SW480 (cell line): ENCODE results near the gene CACNA1I.
"Not testable (repeated sequence)": the region's sequence is repeated elsewhere in the genome, so short reads cannot be mapped to it uniquely, and the experiment has no call there.

ENCODE experiments used
- DNase-seq: peaks from one replicate; pipeline ENCODE4 v3.0.0-alpha.2; 2016; ENCODE audit warnings: low spot score

CACNA1I gene

GRCh38 chr22:39570665-39571064, at the start of gene CACNA1I:
CACNA1I (plus strand) TSS chr22:39570753; CDS start chr22:39570753, 0 bp downstream.
- DNase-seq: no peak

GRCh38 chr22:39521106-39521885, 49.3 kb upstream of the CACNA1I start:
- DNase-seq: peak; percentile 60

DNA sequence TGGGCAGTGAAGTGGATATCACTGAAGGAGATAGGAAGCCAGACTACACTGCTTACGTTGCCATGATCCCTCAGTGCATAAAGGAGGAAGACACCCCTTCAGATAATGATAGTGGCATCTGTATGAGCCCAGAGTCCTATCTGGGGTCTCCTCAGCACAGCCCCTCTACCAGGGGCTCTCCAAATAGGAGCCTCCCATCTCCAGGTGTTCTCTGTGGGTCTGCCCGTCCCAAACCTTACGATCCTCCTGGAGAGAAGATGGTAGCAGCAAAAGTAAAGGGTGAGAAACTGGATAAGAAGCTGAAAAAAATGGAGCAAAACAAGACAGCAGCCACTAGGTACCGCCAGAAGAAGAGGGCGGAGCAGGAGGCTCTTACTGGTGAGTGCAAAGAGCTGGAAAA, 48.5 kb upstream of the CACNA1I start:
- DNase-seq: not testable (repeated sequence)

DNA sequence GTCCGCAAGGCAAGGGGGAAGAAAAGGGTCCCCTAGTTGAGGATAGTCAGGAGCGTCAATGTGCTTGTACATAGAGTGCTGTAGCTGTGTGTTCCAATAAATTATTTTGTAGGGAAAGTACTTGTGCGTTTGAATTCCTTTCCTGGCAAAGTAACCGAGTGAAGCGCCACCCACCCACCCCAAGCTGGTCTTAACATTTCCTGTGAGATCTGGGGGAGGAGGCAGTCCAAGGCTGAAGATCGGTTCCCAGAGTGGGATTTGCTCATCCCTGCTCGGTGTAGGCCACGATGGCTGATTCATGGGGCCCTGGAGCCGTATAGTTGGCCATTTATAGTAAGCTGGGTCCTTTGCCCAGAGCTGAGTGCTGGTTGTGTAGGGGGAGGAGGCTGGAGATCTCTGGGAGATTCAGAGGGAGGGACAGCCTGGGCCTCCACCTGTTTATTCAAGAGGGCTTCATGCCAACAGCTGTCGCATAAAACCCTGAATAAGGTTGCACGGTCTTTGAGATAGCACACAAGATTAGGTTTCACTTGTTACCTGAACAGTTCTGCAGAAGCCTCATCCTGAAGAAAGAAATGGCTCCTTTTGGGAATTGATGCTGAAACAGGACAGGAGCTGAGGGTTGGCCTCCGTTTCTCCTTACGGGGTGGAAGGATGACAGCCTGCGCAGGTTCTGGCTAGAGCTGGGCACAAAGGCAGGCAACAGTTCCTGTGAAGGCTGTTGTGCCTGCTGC, 47.8 kb upstream of the CACNA1I start:
- DNase-seq: no peak

- DNase-seq: no peak
Measured at GRCh38 chr22:39524089-39524752, 46.3 kb upstream of the CACNA1I start.

GRCh38 chr22:39524753-39525657, 45.5 kb upstream of the CACNA1I start:
- DNase-seq: no peak

GRCh38 chr22:39525658-39525975, 44.9 kb upstream of the CACNA1I start:
- no peak for DNase-seq

DNA sequence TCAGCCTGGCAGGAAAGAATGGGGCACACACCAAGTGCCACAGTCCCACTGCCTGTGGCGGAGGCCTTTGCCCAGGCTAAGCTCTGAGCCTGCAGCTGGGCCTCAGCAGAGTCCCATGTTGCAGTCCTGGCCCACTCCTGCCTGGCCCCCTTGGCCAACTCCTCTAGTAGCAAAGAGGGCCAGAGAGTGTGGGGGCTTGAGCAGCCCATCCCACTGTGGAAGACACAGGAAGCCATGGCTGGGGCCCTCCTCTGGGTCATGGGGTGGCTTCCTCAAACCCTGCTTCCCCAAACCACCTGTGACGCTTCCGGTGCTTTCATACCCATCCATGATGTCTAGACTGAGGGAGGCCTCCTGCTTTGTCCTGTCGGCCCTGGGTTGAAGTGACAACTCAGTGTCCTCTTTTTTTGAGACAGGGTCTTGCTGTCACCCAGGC, 43.8 kb upstream of the CACNA1I start:
- no peak for DNase-seq

GRCh38 chr22:39527481-39527961, 43.0 kb upstream of the CACNA1I start:
- peak; percentile 58 for DNase-seq

- DNase-seq: peak; percentile 20
Measured at GRCh38 chr22:39528080-39528661, 42.4 kb upstream of the CACNA1I start.

- DNase-seq: peak; percentile 93
Measured at GRCh38 chr22:39528681-39529486, 41.7 kb upstream of the CACNA1I start.

GRCh38 chr22:39529487-39529851, 41.1 kb upstream of the CACNA1I start:
- DNase-seq: no peak

GRCh38 chr22:39530116-39530515, 40.4 kb upstream of the CACNA1I start:
- no peak for DNase-seq

GRCh38 chr22:39530692-39531331, 39.7 kb upstream of the CACNA1I start:
- DNase-seq: no peak

DNA sequence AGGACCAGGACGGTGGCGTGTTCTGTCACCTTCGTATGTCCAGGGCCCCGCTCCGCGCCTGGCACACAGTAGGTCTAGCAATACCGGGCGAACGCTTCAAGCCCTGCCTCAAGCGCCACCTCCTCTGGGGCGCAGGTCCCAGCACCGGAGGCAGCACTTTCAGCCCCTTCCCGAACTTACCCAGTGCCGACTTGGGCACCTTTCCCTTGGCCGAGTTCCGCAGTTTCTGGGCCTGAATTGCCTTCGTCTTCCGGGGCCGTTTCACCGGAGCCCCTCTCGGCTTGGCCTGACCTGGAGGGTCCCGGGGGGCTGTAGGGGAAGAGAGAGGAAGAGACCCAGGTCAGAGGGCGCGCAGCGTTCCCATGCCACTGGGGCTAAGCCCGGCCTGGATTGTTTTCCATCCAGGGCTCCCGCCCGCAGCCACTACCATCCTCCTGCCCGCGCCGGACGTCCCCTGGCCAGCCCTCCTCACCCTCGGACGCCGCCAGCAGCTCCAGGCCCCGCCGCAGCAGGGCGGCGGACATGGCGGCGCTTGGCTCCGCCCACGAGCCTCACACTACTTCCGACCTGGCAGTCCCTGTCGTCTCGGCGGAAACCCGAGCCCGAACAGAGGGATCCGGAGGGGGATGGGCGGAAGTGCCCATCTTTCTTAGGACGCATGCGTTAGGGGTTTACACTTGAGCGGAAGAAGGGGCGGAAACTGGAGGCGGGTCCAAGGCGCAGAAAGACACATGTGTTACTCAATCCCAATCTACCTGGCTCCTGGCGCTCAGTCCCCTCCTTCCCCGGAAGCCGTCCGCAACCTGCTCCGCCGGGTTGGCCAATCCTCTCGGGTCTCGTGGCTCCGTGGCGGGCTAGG, 38.1 kb upstream of the CACNA1I start, which contains the start of gene RPS19BP1:
RPS19BP1 (minus strand) TSS at position 534 of the 859 bp plus-strand sequence; CDS start at position 524, 10 bp downstream.
- DNase-seq: peak; percentile 99

- no peak for DNase-seq
Measured at GRCh38 chr22:39534092-39534506, 36.5 kb upstream of the CACNA1I start.

DNA sequence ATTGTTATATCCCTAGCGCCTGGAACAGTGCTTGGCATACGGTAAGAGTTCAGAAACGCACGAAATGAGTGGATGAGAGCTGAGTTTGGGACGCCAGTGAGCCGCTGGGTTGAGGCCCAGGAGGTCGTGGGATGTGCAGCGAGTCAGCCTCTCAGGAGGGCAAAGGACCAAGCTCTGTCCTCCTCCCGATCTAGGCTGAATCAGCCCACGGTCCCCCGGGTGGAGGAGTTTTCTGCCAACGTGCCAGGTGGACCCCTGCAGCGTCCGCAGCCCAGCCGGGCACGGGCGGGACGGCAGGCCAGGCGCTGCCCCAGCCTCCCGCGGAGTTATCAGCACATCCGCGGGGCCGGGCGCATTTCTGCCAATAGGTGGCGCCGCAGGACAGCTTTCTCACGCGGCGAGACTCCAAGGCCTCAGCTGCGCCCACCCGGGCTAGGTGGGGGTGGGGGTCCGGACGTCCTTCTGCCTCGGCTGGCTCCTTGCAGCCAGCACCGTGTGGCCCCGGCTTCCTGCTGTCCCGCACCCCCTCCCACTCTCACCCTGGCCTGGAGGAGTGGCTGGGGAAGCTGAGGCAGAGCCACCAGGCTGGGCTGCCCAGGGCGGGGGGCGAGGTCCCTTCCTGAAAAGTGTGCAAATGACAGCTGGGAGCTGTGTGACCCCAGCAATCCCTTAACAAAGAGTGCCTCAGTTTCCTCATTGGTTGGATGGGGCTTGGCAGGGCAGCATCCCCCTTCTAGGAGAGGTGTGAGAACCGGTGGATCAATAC, 35.8 kb upstream of the CACNA1I start:
- peak; percentile 49 for DNase-seq

DNA sequence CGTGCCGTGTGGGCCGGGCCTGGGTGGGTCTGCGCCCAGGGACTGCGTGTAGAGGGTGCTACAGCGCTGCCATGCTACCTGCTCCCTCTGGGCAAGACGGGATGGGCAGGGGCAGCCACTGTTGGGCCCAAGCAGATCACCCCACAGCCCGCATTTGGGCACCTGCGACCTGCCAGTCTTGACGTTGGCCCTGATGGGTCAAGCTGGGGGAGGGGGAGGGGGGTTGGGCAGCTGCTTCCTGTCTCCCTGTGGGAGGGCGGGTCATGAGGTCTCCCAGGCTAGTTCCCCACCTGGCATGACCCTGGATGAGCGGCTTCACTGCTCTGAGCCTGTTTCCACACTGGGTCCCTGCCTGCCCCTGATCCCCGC, 35.2 kb upstream of the CACNA1I start:
- DNase-seq: no peak
